ENCODE results near the gene GLYAT. TPM values are rescaled to one million over a fixed set of nuclear protein-coding genes. Genes with fewer than 3 reads are reported as not detected.

The GLYAT gene
- total and polyA plus RNA-seq, 2 donors (not counting 1 experiment from before 2014, with no cell fraction given): not detected

- intact Hi-C loops (cut with micrococcal nuclease): no loop called here
- POLR2A ChIA-PET: interaction anchor here (1.1 kb wide), 1 partner anchor 547 kb away, joined by 4 read pairs; no protein-coding TSS in a partner anchor
Measured at GRCh38 chr11:58740447-58740846, 8.7 kb upstream of the GLYAT start.

More at GRCh38 chr11:58740447-58740846, 8.7 kb upstream of the GLYAT start:
- Histone ChIP-seq H3K79me2 (ENCODE audit: control insufficient read depth, insufficient read depth, low read length) (no peaks in the 10 kb centered on the region), H4K20me1 (ENCODE audit: control insufficient read depth, insufficient read depth, low read length, poor library complexity, severe bottlenecking) (no peaks in the 10 kb centered on the region), H3K36me3 (replicated peaks in 1 of 2; ENCODE audit: control extremely low read depth in 1 of 2, control insufficient read depth in 1 of 2, extremely low read depth in 1 of 2, insufficient read depth in 2 of 2, low read length in 1 of 2) (no peaks in the 10 kb centered on the region), H3K9me3 (ENCODE audit: control extremely low read depth in 1 of 3, control insufficient read depth in 2 of 3, insufficient read depth in 1 of 3, low read length in 2 of 3) (peaks cover 4 to 9% (median 6%) of the 10 kb centered on the region in 3 donors), H2AFZ (ENCODE audit: insufficient read depth, low read depth, low read length, poor library complexity, severe bottlenecking) (no peak overlapping the region), H3K27me3 (replicated peaks in 1 of 4; ENCODE audit: control extremely low read depth in 1 of 4, control insufficient read depth in 3 of 4, insufficient read depth in 4 of 4, low read length in 3 of 4) (peaks cover 0 to 16% (median 0%) of the 10 kb centered on the region in 4 experiments), H3K4me2 (replicated peaks; ENCODE audit: low read depth, low read length, poor library complexity, severe bottlenecking) (no peak overlapping the region), H3K9ac (ENCODE audit: low read length) (no peak overlapping the region), H3K4me3 (ENCODE audit: control extremely low read depth in 1 of 5, extremely low read depth in 1 of 5, insufficient read depth in 1 of 5, low read depth in 2 of 5, low read length in 4 of 5) (no peak overlapping the region), H3K4me1 (ENCODE audit: control insufficient read depth in 2 of 2, insufficient read depth in 2 of 2, low read length in 2 of 2) (no peaks in the 10 kb centered on the region), H3K27ac (ENCODE audit: low read length in 2 of 2) (no peak overlapping the region)
- DNase-seq (no peak), ATAC-seq (ENCODE audit: low read depth) (no peak)
- CTCF ChIA-PET: no interaction called here
- no peak overlapping the region for H3K4me3 Mint-ChIP-seq
- 44% methylated on average over 4 of the region's 4 CpGs for WGBS (ENCODE audit: insufficient coverage)
- peaks cover 5% of the 10 kb centered on the region for H3K9me3 Mint-ChIP-seq (ENCODE audit: insufficient read depth)
- TF ChIP-seq EZH2 (IDR thresholded peaks at IDR 0.05; ENCODE audit: borderline replicate concordance, insufficient read depth, low read depth, low read length, poor library complexity, severe bottlenecking) (no peak), CTCF (IDR thresholded peaks at IDR 0.05) (no peak)
- no peaks in the 10 kb centered on the region for H3K4me1 Mint-ChIP-seq
- peaks cover 23% of the 10 kb centered on the region for H3K27me3 Mint-ChIP-seq
- no peak overlapping the region for H3K27ac Mint-ChIP-seq

Measured in B cell (primary cell).